HEK293 (cell line): ENCODE data around the gene BCKDHA.

Experiments used
- CTCF ChIA-PET: fragments of 350-600 bp; formaldehyde crosslinking; extraction: SDS; loops from one replicate; lab custom pipeline; 2021; ENCODE audit warnings: antibody characterized with exemption; lab: Yijun Ruan, JAX
- POLR2A ChIA-PET: fragments of 300-600 bp; formaldehyde crosslinking; extraction: SDS; loops from one replicate; lab custom pipeline; 2020; ENCODE audit warnings: antibody characterized with exemption, inconsistent platforms; lab: Yijun Ruan, JAX
- H3K27ac ChIP-seq: fragments of 200-500 bp; sonication (Bioruptor generic); 2 replicates; pipeline ENCODE4 v1.5.1; 2014; ENCODE audit warnings: low read depth, low read length, control low read depth, inconsistent platforms; ENCODE audit errors: extremely low read depth
- H3K36me3 ChIP-seq, 2 experiments: fragments of 200-500 bp in 1 of 2; sonication (Bioruptor generic) in 1 of 2; 1 replicate in 1 of 2; 2 replicates in 1 of 2; pipeline ENCODE4 v1.5.1; 2014 to 2017; ENCODE audit warnings: inconsistent platforms in 2 of 2, low read length in 2 of 2; ENCODE audit not compliant: control insufficient read depth in 2 of 2, insufficient read depth in 1 of 2
- H3K4me1 ChIP-seq: fragments of 200-500 bp; sonication (Bioruptor generic); 2 replicates; pipeline ENCODE4 v1.5.1; 2014; ENCODE audit warnings: mild to moderate bottlenecking, low read length, inconsistent platforms; ENCODE audit not compliant: control insufficient read depth, insufficient read depth
- H3K4me3 ChIP-seq: 2 replicates; pipeline ENCODE4 v1.5.1; 2011; ENCODE audit warnings: low read depth, mild to moderate bottlenecking, control low read depth, low read length, moderate library complexity
- H3K9me3 ChIP-seq: fragments of 200-500 bp; sonication (Bioruptor generic); 2 replicates; pipeline ENCODE4 v1.5.1; 2014; ENCODE audit warnings: low read depth, low read length, inconsistent platforms; ENCODE audit not compliant: control insufficient read depth, insufficient read depth
- HIC1 ChIP-seq: fragments of 450-650 bp; formaldehyde crosslinking; IDR thresholded peaks from 2 replicates; pipeline ENCODE4 v1.5.1; 2016; ENCODE audit warnings: missing biosample characterization, missing genetic modification characterization
- PRDM10 ChIP-seq: fragments of 450-650 bp; formaldehyde crosslinking; IDR thresholded peaks from 2 replicates; pipeline ENCODE4 v1.5.1; 2016; ENCODE audit warnings: missing biosample characterization, missing genetic modification characterization
- ZNF121 ChIP-seq: fragments of 450-650 bp; formaldehyde crosslinking; IDR thresholded peaks from 2 replicates; pipeline ENCODE4 v1.5.1; 2016; ENCODE audit warnings: missing biosample characterization, missing genetic modification characterization
- ZNF223 ChIP-seq: fragments of 450-650 bp; formaldehyde crosslinking; IDR thresholded peaks from 2 replicates; pipeline ENCODE4 v1.5.1; 2016; ENCODE audit warnings: missing biosample characterization, missing genetic modification characterization
- ZNF350 ChIP-seq: fragments of 450-650 bp; formaldehyde crosslinking; IDR thresholded peaks from 2 replicates; pipeline ENCODE4 v1.5.0; 2017; ENCODE audit warnings: missing biosample characterization, mild to moderate bottlenecking, missing genetic modification characterization
- ZNF354C ChIP-seq: fragments of 450-650 bp; formaldehyde crosslinking; IDR thresholded peaks from 2 replicates; pipeline ENCODE4 v1.5.1; 2016; ENCODE audit warnings: missing biosample characterization, missing genetic modification characterization, low read depth, borderline replicate concordance
- ZNF362 ChIP-seq: fragments of 450-650 bp; formaldehyde crosslinking; IDR thresholded peaks from 2 replicates; pipeline ENCODE4 v1.5.1; 2016; ENCODE audit warnings: missing biosample characterization, missing genetic modification characterization
- ZNF426 ChIP-seq: fragments of 450-650 bp; formaldehyde crosslinking; IDR thresholded peaks from 2 replicates; pipeline ENCODE4 v1.5.1; 2017; ENCODE audit warnings: missing biosample characterization, missing genetic modification characterization, mild to moderate bottlenecking, inconsistent platforms, moderate library complexity
- ZNF561 ChIP-seq: fragments of 450-650 bp; IDR thresholded peaks from 2 replicates; pipeline ENCODE4 v1.5.1; 2018; ENCODE audit warnings: missing biosample characterization, missing genetic modification characterization, borderline replicate concordance

The BCKDHA gene

GRCh38 chr19:41425174-41426115, 27.8 kb downstream of the BCKDHA start:
- no peak overlapping the region for H3K4me3 ChIP-seq
- no peak overlapping the region for H3K27ac ChIP-seq
- peaks cover 10 to 40% of the 10 kb centered on the region in 2 experiments; a peak in 2 of 3 replicates for H3K36me3 ChIP-seq
- TF ChIP-seq ZNF426 (tag by site-specific recombination) (no peak), HIC1 (0 out of 2 replicates have a peak, but pooled peaks have one; percentile 12)
- ChIA-PET CTCF (interaction anchor here (1.1 to 4.2 kb wide), 2 partner anchors 14 to 23 kb away, joined by 6 to 21 read pairs; partner anchors contain the start of gene DMAC2), POLR2A (interaction anchor here (1.1 to 1.9 kb wide), 3 partner anchors 14 to 62 kb away, joined by 3 to 13 read pairs (median 10); partner anchors contain the start of genes B9D2 and DMAC2)
- no peaks in the 10 kb centered on the region for H3K9me3 ChIP-seq
- peaks cover 13% of the 10 kb centered on the region for H3K4me1 ChIP-seq

- TF ChIP-seq ZNF561 (tag by site-specific recombination) (no peak), ZNF121 (tag by site-specific recombination) (no peak), ZNF362 (tag by site-specific recombination) (no peak), ZNF223 (tag by site-specific recombination) (no peak), PRDM10 (tag by site-specific recombination) (no peak), ZNF354C (no peak), ZNF350 (no peak)
- TF ChIP-seq, all 188 proteins: peak for 0
- Histone ChIP-seq H3K36me3 (peaks cover 8 to 42% of the 10 kb centered on the region in 2 experiments; a peak in 2 of 3 replicates), H3K9me3 (no peaks in the 10 kb centered on the region), H3K4me1 (peaks cover 13% of the 10 kb centered on the region), H3K4me3 (no peak overlapping the region), H3K27ac (peak overlapping the region; percentile 64; the same call in 1 of the 2 replicates)
- POLR2A ChIA-PET, result interaction anchor here (0.9 to 1.9 kb wide), 6 partner anchors 8 to 63 kb away, joined by 3 to 13 read pairs (median 7); partner anchors contain the start of genes B9D2 and DMAC2
- CTCF ChIA-PET, result interaction anchor here (4.2 kb wide), 1 partner anchor 22 kb away, joined by 21 read pairs; no protein-coding TSS in a partner anchor
Measured at GRCh38 chr19:41426116-41426841, 28.7 kb downstream of the BCKDHA start.
